BJ (cell line): ENCODE measurements around the gene UPK3A. TPM values are rescaled to one million over a fixed set of nuclear protein-coding genes. Genes with fewer than 3 reads are reported as not detected.

Experiments used
- CTCF ChIA-PET: fragments of 350-600 bp; formaldehyde crosslinking; extraction: SDS; loops from one replicate; lab custom pipeline; 2021; ENCODE audit warnings: antibody characterized with exemption, inconsistent platforms; lab: Yijun Ruan, JAX
- POLR2A ChIA-PET: fragments of 300-600 bp; sonication (Branson Sonifier 250); formaldehyde crosslinking; extraction: SDS; loops from one replicate; lab custom pipeline; 2021; ENCODE audit warnings: antibody characterized with exemption; lab: Charles Lee
- DNase-seq: peaks from one replicate; pipeline ENCODE4 v3.0.0-alpha.2; 2011; ENCODE audit warnings: low read depth
- H3K27me3 ChIP-seq: 2 replicates; pipeline ENCODE4 v1.6.0; 2011; ENCODE audit warnings: low read length; ENCODE audit not compliant: control insufficient read depth, insufficient read depth
- H3K36me3 ChIP-seq: 2 replicates; pipeline ENCODE4 v1.5.1; 2011; ENCODE audit warnings: low read length; ENCODE audit not compliant: control insufficient read depth, insufficient read depth
- H3K4me3 ChIP-seq: 2 replicates; pipeline ENCODE4 v1.5.1; 2011; ENCODE audit warnings: low read depth, mild to moderate bottlenecking, control low read depth, low read length
- CTCF ChIP-seq: IDR thresholded peaks from 2 replicates; pipeline ENCODE4 v1.5.1; 2011; ENCODE audit warnings: low read depth, mild to moderate bottlenecking, control low read depth, inconsistent platforms, low read length, moderate library complexity; ENCODE audit not compliant: insufficient read depth
- polyA plus RNA-seq: library from polyadenylated mRNA; depleted of rRNA; stranded (reverse); fragments of >200 nt; gene quantifications from 2 replicates; pipeline ENCODE4 v1.2.3, GENCODE V29; 2011

The UPK3A gene
- polyA plus RNA-seq, 1 experiment, result not detected

GRCh38 chr22:45305456-45306075 is 20.8 kb downstream of the UPK3A start:
- Histone ChIP-seq H3K36me3 (no peaks in the 10 kb centered on the region), H3K27me3 (no peaks in the 10 kb centered on the region), H3K4me3 (no peak overlapping the region)
- DNase-seq, result no peak
- TF ChIP-seq CTCF, result no peak
- ChIA-PET POLR2A (no interaction called here), CTCF (no interaction called here)

DNA sequence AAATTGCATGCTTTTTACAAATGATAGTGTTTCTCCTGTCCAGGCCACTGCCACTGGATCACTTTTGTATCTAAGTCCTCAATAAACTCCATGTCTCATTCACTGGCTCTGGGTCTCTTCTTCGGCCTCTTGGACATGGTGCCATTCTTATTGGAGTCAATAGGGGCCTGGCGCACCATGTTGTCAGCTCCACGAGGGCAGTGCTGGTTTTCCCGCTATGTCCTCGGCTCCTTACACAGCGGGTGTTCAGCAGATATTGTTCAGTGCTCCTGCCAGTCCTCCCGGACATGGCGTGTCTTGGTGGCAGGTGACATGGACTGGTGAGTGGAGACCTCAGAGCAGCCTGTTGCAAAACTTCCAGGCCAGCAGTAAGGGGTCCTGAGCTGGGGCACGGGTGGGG is 21.4 kb downstream of the UPK3A start:
- Histone ChIP-seq H3K4me3 (no peak overlapping the region), H3K27me3 (no peaks in the 10 kb centered on the region), H3K36me3 (no peaks in the 10 kb centered on the region)
- no peak for DNase-seq
- CTCF ChIA-PET, result no interaction called here
- POLR2A ChIA-PET, result interaction anchor here (0.6 kb wide), 1 partner anchor 204 kb away, joined by 3 read pairs; no protein-coding TSS in a partner anchor
- no peak for TF ChIP-seq CTCF

DNA sequence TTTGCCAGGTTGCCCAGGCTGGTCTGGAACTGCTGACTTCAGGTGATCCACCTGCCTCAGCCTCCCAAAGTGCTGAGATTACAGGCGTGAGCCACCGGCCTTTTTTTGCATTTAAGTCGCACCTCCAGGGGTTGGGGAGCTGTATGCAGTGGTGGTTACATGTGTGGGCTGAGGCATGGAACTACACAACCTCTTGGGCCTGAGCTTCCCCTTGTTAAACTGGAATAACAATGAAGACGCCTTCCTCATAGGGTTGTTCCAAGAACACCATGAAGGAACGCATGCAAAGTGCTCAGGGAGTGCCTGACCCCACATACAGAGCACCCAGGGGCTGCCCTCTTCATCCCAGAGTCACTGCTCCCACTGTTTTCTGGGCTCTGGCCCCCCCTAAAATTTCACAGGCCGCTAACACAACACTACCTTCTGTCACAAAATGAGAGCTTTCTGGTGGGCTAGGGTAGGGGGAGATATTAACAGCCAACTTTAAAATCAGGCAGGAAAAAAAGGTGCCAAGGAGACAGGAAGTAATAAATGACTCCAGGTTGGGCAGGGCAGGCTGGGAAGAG is 23.7 kb downstream of the UPK3A start:
- DNase-seq, result no peak
- TF ChIP-seq CTCF, result no peak
- H3K27me3 ChIP-seq, result no peaks in the 10 kb centered on the region
- ChIA-PET CTCF (no interaction called here), POLR2A (no interaction called here)
- no peak overlapping the region for H3K4me3 ChIP-seq
- H3K36me3 ChIP-seq, result no peaks in the 10 kb centered on the region

DNA sequence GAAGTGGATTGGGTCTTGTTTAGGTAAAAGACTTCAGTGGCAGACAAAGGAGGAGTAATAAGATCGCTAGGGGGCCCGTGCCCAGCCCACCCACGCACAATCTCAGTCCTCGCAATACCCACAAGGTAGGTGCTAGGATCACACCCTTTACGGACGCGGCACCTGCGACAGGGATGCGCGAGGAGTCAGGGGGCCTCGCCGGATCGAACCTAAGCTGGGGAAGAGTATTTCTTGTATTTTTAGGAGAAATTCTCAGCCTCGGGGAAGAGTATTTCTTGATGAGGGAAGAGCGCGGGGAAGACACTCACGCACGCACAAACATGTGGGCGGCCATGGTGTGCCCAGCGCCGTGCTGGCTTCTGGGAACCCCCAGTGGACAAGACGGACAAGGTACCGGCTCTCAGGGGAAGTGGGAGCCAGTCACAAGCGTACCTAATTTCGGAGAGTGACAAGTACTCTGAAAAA is 24.2 kb downstream of the UPK3A start:
- Histone ChIP-seq H3K27me3 (no peaks in the 10 kb centered on the region), H3K4me3 (peak overlapping the region; percentile 30), H3K36me3 (no peaks in the 10 kb centered on the region)
- no peak for DNase-seq
- TF ChIP-seq CTCF, result no peak
- POLR2A ChIA-PET, result no interaction called here
- CTCF ChIA-PET, result no interaction called here

GRCh38 chr22:45309422-45310227 is 24.9 kb downstream of the UPK3A start, which contains the start of gene FAM118A:
TSS of gene FAM118A (plus strand) at chr22:45309934. CDS start at chr22:45322380, 12,446 bp downstream.
- DNase-seq, result peak; percentile 33
- ChIA-PET POLR2A (no interaction called here), CTCF (no interaction called here)
- peak within 1 kb of the TSS; percentile 61 for H3K4me3 ChIP-seq
- 0 out of 2 replicates have a peak, but pooled peaks have one; percentile 1 for TF ChIP-seq CTCF
- H3K36me3 ChIP-seq, result no peaks in the 10 kb centered on the region
- H3K27me3 ChIP-seq, result no peaks in the 10 kb centered on the region
